K562 (cell line): Measurements from ENCODE around the gene ZGLP1. TPM values are rescaled to one million over a fixed set of nuclear protein-coding genes. Genes with fewer than 3 reads are reported as not detected.

Experiments
- GABPB2 ChIP-seq: fragments of 250-450 bp; sonication (Bioruptor Pico); conservative IDR thresholded peaks from 2 replicates; pipeline ENCODE4 v1.5.1; 2021; ENCODE audit warnings: mild to moderate bottlenecking
- TAF9B ChIP-seq: fragments of 450-650 bp; IDR thresholded peaks from 2 replicates; pipeline ENCODE4 v1.6.1; 2018; ENCODE audit warnings: mild to moderate bottlenecking; ENCODE audit not compliant: partially characterized antibody
- XRCC5 ChIP-seq: fragments of 200-400 bp; formaldehyde crosslinking; IDR thresholded peaks from 2 replicates; pipeline ENCODE4 v1.6.1; 2017; ENCODE audit warnings: low read depth, mild to moderate bottlenecking, low read length
- ZBTB8A ChIP-seq: fragments of 450-650 bp; IDR thresholded peaks from 2 replicates; pipeline ENCODE4 v1.6.1; 2018; ENCODE audit warnings: mild to moderate bottlenecking, moderate library complexity; ENCODE audit not compliant: partially characterized antibody
- ZC3H11A ChIP-seq: IDR thresholded peaks from 2 replicates; pipeline ENCODE4 v1.6.1; 2012; ENCODE audit warnings: low read depth, low read length, improper control_type of control experiment
- ZNF324 ChIP-seq: fragments of 250-450 bp; sonication (Bioruptor Pico); IDR thresholded peaks from 2 replicates; pipeline ENCODE4 v1.4.0; 2020; ENCODE audit warnings: mild to moderate bottlenecking
- polyA plus RNA-seq, 8 experiments: library from polyadenylated mRNA; depleted of rRNA in 4 of 8; stranded (reverse) in 5 of 8; unstranded in 3 of 8; fragments of >200 nt; fragmentation: Nextera tagmentation in 2 of 8; fragmentation: Illumina TruSeq in 1 of 8; extraction: Ambion mirVana in 2 of 8; extraction: Trizol in 1 of 8; gene quantifications; 2 replicates each; pipeline versions ENCODE4 v1.2.1 to v1.2.3, GENCODE V29; 2011 to 2014; ENCODE audit warnings: inconsistent platforms in 1 of 8, missing spikeins in 1 of 8
- total RNA-seq, 7 experiments: library from RNA; depleted of rRNA in 6 of 7; stranded (reverse); fragments of >200 nt in 6 of 7; fragmentation: Illumina TruSeq in 2 of 7; extraction: Trizol in 2 of 7; gene quantifications; 2 replicates each; pipeline versions ENCODE4 v1.2.1 to v1.2.3, GENCODE V29; 2011 to 2021; ENCODE audit warnings: low replicate concordance in 1 of 7
- TF ChIP-seq, protein P1 (sequence below): sonication (generic); formaldehyde crosslinking; IDR thresholded peaks from 2 replicates; pipeline ENCODE4 v1.8.0; 2022; ENCODE audit warnings: missing genetic modification reagents, mild to moderate bottlenecking, borderline replicate concordance
- TF ChIP-seq, protein P2 (sequence below): fragments of 250-450 bp; sonication (Bioruptor Pico); IDR thresholded peaks from 2 replicates; pipeline ENCODE4 v1.5.0; 2021; ENCODE audit warnings: mild to moderate bottlenecking, borderline replicate concordance
- TF ChIP-seq, protein P3 (sequence below): sonication (generic); formaldehyde crosslinking; IDR thresholded peaks from 2 replicates; pipeline ENCODE4 v1.8.0; 2022; ENCODE audit warnings: mild to moderate bottlenecking, missing genetic modification reagents
- TF ChIP-seq, protein P4 (sequence below): fragments of 450-650 bp; IDR thresholded peaks from 2 replicates; pipeline ENCODE4 v1.6.1; 2016; ENCODE audit warnings: missing biosample characterization, missing genetic modification characterization
- TF ChIP-seq, protein P5 (sequence below), 3 experiments: fragments of 200-800 bp in 1 of 3; fragments of 250-450 bp in 1 of 3; fragments of 450-650 bp in 1 of 3; sonication (Bioruptor Pico) in 1 of 3; sonication (Bioruptor generic) in 1 of 3; formaldehyde crosslinking in 1 of 3; IDR thresholded peaks; 2 replicates each; pipeline versions ENCODE4 v1.6.1 to v1.8.0; 2016 to 2022; ENCODE audit warnings: mild to moderate bottlenecking in 2 of 3, missing genetic modification characterization in 2 of 3, missing compliant biosample characterization in 1 of 3, moderate library complexity in 1 of 3

Gene ZGLP1
- total and polyA plus RNA-seq, 9 of the 15 experiments (the other 6 are each of a cell fraction or from before 2014, with no cell fraction given): 0.24 to 4.5 (median 2.2) TPM

DNA sequence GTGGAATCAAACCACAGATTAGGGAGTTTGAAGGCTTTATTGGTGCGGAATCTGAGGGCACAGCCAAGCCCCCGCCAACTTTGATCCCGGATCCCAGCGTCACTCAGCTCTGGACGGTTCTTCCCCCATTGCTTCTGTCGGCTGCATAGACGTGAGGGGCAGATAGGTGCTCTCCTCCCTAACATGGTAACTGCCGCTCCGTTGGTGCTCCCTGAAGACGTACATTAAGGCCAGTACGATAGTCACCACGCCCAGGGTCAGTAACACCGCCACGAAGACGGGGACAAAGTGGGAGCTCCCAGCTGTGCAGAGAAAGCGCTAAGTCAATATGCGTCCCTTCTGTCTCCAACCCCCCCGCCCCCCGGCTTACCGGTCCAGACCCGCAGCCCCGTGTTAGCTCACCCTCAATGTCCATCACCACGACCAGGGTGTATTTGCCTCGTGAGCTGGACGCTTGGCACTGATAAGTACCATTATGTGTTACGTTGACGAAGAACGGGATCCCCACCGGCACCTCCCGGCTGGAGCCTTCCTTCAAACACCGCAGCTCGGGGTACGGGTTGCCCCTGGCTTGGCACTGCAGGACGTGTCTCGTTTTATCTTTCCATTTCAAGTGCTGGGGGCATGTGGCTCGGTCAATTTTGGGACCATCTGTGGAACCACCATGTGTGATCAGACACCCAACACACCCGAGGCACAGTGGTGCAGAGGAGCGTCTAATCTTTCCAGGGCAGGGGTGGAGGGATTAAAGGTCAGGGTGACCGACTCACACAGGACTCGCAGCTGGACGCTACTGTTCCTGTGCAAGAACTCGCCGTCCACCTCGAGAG, 24.4 kb upstream of the ZGLP1 start (continued):
- TF ChIP-seq ZNF324 (CRISPR knock-in tag) (no peak), GABPB2 (CRISPR knock-in tag) (no peak), ZC3H11A (no peak), XRCC5 (no peak), ZBTB8A (no peak), TAF9B (no peak)
- TF ChIP-seq, protein P1, sequence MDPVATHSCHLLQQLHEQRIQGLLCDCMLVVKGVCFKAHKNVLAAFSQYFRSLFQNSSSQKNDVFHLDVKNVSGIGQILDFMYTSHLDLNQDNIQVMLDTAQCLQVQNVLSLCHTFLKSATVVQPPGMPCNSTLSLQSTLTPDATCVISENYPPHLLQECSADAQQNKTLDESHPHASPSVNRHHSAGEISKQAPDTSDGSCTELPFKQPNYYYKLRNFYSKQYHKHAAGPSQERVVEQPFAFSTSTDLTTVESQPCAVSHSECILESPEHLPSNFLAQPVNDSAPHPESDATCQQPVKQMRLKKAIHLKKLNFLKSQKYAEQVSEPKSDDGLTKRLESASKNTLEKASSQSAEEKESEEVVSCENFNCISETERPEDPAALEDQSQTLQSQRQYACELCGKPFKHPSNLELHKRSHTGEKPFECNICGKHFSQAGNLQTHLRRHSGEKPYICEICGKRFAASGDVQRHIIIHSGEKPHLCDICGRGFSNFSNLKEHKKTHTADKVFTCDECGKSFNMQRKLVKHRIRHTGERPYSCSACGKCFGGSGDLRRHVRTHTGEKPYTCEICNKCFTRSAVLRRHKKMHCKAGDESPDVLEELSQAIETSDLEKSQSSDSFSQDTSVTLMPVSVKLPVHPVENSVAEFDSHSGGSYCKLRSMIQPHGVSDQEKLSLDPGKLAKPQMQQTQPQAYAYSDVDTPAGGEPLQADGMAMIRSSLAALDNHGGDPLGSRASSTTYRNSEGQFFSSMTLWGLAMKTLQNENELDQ (CRISPR knock-in tag): no peak
- TF ChIP-seq, protein P2, sequence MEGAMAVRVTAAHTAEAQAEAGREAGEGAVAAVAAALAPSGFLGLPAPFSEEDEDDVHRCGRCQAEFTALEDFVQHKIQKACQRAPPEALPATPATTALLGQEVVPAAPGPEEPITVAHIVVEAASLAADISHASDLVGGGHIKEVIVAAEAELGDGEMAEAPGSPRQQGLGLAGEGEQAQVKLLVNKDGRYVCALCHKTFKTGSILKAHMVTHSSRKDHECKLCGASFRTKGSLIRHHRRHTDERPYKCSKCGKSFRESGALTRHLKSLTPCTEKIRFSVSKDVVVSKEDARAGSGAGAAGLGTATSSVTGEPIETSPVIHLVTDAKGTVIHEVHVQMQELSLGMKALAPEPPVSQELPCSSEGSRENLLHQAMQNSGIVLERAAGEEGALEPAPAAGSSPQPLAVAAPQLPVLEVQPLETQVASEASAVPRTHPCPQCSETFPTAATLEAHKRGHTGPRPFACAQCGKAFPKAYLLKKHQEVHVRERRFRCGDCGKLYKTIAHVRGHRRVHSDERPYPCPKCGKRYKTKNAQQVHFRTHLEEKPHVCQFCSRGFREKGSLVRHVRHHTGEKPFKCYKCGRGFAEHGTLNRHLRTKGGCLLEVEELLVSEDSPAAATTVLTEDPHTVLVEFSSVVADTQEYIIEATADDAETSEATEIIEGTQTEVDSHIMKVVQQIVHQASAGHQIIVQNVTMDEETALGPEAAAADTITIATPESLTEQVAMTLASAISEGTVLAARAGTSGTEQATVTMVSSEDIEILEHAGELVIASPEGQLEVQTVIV (CRISPR knock-in tag): no peak
- TF ChIP-seq, protein P3, sequence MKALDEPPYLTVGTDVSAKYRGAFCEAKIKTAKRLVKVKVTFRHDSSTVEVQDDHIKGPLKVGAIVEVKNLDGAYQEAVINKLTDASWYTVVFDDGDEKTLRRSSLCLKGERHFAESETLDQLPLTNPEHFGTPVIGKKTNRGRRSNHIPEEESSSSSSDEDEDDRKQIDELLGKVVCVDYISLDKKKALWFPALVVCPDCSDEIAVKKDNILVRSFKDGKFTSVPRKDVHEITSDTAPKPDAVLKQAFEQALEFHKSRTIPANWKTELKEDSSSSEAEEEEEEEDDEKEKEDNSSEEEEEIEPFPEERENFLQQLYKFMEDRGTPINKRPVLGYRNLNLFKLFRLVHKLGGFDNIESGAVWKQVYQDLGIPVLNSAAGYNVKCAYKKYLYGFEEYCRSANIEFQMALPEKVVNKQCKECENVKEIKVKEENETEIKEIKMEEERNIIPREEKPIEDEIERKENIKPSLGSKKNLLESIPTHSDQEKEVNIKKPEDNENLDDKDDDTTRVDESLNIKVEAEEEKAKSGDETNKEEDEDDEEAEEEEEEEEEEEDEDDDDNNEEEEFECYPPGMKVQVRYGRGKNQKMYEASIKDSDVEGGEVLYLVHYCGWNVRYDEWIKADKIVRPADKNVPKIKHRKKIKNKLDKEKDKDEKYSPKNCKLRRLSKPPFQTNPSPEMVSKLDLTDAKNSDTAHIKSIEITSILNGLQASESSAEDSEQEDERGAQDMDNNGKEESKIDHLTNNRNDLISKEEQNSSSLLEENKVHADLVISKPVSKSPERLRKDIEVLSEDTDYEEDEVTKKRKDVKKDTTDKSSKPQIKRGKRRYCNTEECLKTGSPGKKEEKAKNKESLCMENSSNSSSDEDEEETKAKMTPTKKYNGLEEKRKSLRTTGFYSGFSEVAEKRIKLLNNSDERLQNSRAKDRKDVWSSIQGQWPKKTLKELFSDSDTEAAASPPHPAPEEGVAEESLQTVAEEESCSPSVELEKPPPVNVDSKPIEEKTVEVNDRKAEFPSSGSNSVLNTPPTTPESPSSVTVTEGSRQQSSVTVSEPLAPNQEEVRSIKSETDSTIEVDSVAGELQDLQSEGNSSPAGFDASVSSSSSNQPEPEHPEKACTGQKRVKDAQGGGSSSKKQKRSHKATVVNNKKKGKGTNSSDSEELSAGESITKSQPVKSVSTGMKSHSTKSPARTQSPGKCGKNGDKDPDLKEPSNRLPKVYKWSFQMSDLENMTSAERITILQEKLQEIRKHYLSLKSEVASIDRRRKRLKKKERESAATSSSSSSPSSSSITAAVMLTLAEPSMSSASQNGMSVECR (CRISPR knock-in tag): no peak
- TF ChIP-seq, protein P4, sequence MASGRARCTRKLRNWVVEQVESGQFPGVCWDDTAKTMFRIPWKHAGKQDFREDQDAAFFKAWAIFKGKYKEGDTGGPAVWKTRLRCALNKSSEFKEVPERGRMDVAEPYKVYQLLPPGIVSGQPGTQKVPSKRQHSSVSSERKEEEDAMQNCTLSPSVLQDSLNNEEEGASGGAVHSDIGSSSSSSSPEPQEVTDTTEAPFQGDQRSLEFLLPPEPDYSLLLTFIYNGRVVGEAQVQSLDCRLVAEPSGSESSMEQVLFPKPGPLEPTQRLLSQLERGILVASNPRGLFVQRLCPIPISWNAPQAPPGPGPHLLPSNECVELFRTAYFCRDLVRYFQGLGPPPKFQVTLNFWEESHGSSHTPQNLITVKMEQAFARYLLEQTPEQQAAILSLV: no peak
- TF ChIP-seq, protein P5, sequence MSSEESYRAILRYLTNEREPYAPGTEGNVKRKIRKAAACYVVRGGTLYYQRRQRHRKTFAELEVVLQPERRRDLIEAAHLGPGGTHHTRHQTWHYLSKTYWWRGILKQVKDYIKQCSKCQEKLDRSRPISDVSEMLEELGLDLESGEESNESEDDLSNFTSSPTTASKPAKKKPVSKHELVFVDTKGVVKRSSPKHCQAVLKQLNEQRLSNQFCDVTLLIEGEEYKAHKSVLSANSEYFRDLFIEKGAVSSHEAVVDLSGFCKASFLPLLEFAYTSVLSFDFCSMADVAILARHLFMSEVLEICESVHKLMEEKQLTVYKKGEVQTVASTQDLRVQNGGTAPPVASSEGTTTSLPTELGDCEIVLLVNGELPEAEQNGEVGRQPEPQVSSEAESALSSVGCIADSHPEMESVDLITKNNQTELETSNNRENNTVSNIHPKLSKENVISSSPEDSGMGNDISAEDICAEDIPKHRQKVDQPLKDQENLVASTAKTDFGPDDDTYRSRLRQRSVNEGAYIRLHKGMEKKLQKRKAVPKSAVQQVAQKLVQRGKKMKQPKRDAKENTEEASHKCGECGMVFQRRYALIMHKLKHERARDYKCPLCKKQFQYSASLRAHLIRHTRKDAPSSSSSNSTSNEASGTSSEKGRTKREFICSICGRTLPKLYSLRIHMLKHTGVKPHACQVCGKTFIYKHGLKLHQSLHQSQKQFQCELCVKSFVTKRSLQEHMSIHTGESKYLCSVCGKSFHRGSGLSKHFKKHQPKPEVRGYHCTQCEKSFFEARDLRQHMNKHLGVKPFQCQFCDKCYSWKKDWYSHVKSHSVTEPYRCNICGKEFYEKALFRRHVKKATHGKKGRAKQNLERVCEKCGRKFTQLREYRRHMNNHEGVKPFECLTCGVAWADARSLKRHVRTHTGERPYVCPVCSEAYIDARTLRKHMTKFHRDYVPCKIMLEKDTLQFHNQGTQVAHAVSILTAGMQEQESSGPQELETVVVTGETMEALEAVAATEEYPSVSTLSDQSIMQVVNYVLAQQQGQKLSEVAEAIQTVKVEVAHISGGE (CRISPR knock-in tag; IDR thresholded peaks at IDR 0.05): no peak; a peak in 1 of 6 replicates
